GM12878 (cell line): Measurements from ENCODE around the gene GKN1. TPM values are rescaled to one million over a fixed set of nuclear protein-coding genes. Genes with fewer than 3 reads are reported as not detected.

Experiments used
- ATAC-seq: fragments of 200-7000 bp; cut with Tn5 transposase; 3 replicates; pipeline ENCODE4 v1.9.1; 2020; ENCODE audit warnings: mild to moderate bottlenecking, moderate library complexity
- BruUV-seq: library from RNA; stranded (reverse); fragments of 400-500 nt; replicated peaks from 2 replicates; lab custom pipeline; 2021; lab: Mats Ljungman, UMichigan
- CTCF ChIA-PET: fragments of 300-600 bp; sonication (Branson Sonifier 250); formaldehyde crosslinking; extraction: SDS; loops from one replicate; lab custom pipeline; 2021; ENCODE audit warnings: inconsistent platforms; lab: Yijun Ruan, JAX
- POLR2A ChIA-PET: fragments of 350-600 bp; formaldehyde crosslinking; extraction: SDS; loops from one replicate; lab custom pipeline; 2021; ENCODE audit warnings: inconsistent platforms; lab: Charles Lee
- RAD21 ChIA-PET: fragments of 300-600 bp; sonication (Branson Sonifier 250); formaldehyde crosslinking; loops from one replicate; lab custom pipeline; 2023; ENCODE audit warnings: antibody characterized with exemption; ENCODE audit not compliant: unreplicated experiment; lab: Charles Lee
- SMC1A ChIA-PET: fragments of 300-600 bp; sonication (Branson Sonifier 250); formaldehyde crosslinking; loops from one replicate; lab custom pipeline; 2023; ENCODE audit not compliant: unreplicated experiment, uncharacterized antibody; lab: Charles Lee
- DNase-seq: peaks from one replicate; pipeline ENCODE4 v3.0.0-alpha.2; 2011; ENCODE audit warnings: low read depth, low spot score
- FAIRE-seq: peaks from 3 replicates; lab custom pipeline; 2011; peaks lifted over from hg19 to GRCh38; lab: Jason Lieb, UNC
- H2AFZ ChIP-seq: 2 replicates; pipeline ENCODE4 v1.6.0; 2011; ENCODE audit warnings: low read depth, low read length, control low read depth; ENCODE audit not compliant: control insufficient read depth
- H3K27ac ChIP-seq: 2 replicates; pipeline ENCODE4 v1.5.1; 2011; ENCODE audit warnings: control low read depth; ENCODE audit not compliant: control insufficient read depth, insufficient read depth
- H3K27me3 ChIP-seq, 2 experiments: replicated peaks in 1 of 2; 2 replicates each; pipeline versions ENCODE4 v1.6.0 to v1.6.1; 2011; ENCODE audit warnings: low read length in 1 of 2; ENCODE audit not compliant: control insufficient read depth in 2 of 2, insufficient read depth in 2 of 2
- H3K36me3 ChIP-seq, 2 experiments: 2 replicates each; pipeline ENCODE4 v1.5.1; 2011; ENCODE audit warnings: low read length in 1 of 2; ENCODE audit not compliant: control insufficient read depth in 2 of 2, insufficient read depth in 2 of 2
- H3K4me1 ChIP-seq: 2 replicates; pipeline ENCODE4 v1.6.1; 2011; ENCODE audit warnings: mild to moderate bottlenecking, low read length, moderate library complexity, mixed read lengths; ENCODE audit not compliant: control insufficient read depth, insufficient read depth
- H3K4me2 ChIP-seq: 2 replicates; pipeline ENCODE4 v1.6.0; 2011; ENCODE audit warnings: control low read depth; ENCODE audit not compliant: control insufficient read depth, insufficient read depth
- H3K4me3 ChIP-seq: fragments of 200-600 bp; sonication (generic); 2 replicates; pipeline ENCODE4 v1.5.1; 2016
- H3K79me2 ChIP-seq: 2 replicates; pipeline ENCODE4 v1.6.0; 2011; ENCODE audit warnings: low read length; ENCODE audit not compliant: control insufficient read depth, insufficient read depth
- H3K9ac ChIP-seq: 2 replicates; pipeline ENCODE4 v1.8.0; 2011; ENCODE audit warnings: low read length, control low read depth, mixed read lengths; ENCODE audit not compliant: control insufficient read depth, insufficient read depth
- H3K9me3 ChIP-seq: replicated peaks from 3 replicates; pipeline ENCODE4 v1.5.1; 2011; ENCODE audit warnings: mild to moderate bottlenecking, low read length; ENCODE audit not compliant: control insufficient read depth, insufficient read depth
- H4K20me1 ChIP-seq: 2 replicates; pipeline ENCODE4 v1.6.0; 2011; ENCODE audit not compliant: control insufficient read depth, insufficient read depth
- ATF3 ChIP-seq: IDR thresholded peaks from 2 replicates; pipeline ENCODE4 v1.6.1; 2011; ENCODE audit warnings: low read depth, mild to moderate bottlenecking, low read length, moderate library complexity, borderline replicate concordance; ENCODE audit errors: extremely low read depth
- CBX3 ChIP-seq: fragments of 200-600 bp; sonication (generic); IDR thresholded peaks from 2 replicates; pipeline ENCODE4 v1.6.1; 2016; ENCODE audit warnings: low read depth, borderline replicate concordance
- CBX5 ChIP-seq: sonication (generic); IDR thresholded peaks from 2 replicates; pipeline ENCODE4 v1.6.1; 2016; ENCODE audit warnings: low read depth, moderate library complexity, mild to moderate bottlenecking, inconsistent platforms
- EED ChIP-seq: sonication (generic); IDR thresholded peaks from 2 replicates; pipeline ENCODE4 v1.6.1; 2016; ENCODE audit warnings: antibody characterized with exemption, low read depth
- PKNOX1 ChIP-seq: fragments of 450-650 bp; IDR thresholded peaks from 2 replicates; pipeline ENCODE4 v1.6.1; 2016; ENCODE audit warnings: mild to moderate bottlenecking
- PRDM15 ChIP-seq: fragments of 450-650 bp; formaldehyde crosslinking; IDR thresholded peaks from 2 replicates; pipeline ENCODE4 v1.4.0; 2020; ENCODE audit warnings: mild to moderate bottlenecking, moderate library complexity
- TAF1 ChIP-seq: IDR thresholded peaks from 2 replicates; pipeline ENCODE4 v1.6.1; 2011; ENCODE audit warnings: mild to moderate bottlenecking, low read depth, low read length, borderline replicate concordance
- ZBTB40 ChIP-seq: fragments of 450-650 bp; IDR thresholded peaks from 2 replicates; pipeline ENCODE4 v1.6.1; 2016; ENCODE audit warnings: mild to moderate bottlenecking, moderate library complexity, borderline replicate concordance
- ZNF592 ChIP-seq: fragments of 450-650 bp; IDR thresholded peaks from 2 replicates; pipeline ENCODE4 v1.6.1; 2017; ENCODE audit warnings: mild to moderate bottlenecking, moderate library complexity
- WGBS: methylation state at CpG from one replicate; pipeline ENCODE4 v1.1.6; 2016; ENCODE audit warnings: low lambda C conversion rate; ENCODE audit not compliant: insufficient replicate concordance, insufficient coverage; ENCODE audit errors: missing lambda C conversion rate; 5-methylcytosine and 5-hydroxymethylcytosine counted together
- in situ Hi-C: fragments of 300-500 bp; cut with MboI; formaldehyde crosslinking; loops from 9 replicates; pipeline ENCODE4 v1.14.3; 2018; ENCODE audit warnings: mixed read lengths
- intact Hi-C: fragments of 100-400 bp; cut with micrococcal nuclease; formaldehyde crosslinking; loops from one replicate; pipeline ENCODE4 v1.14.2; 2022; ENCODE audit not compliant: unreplicated experiment
- polyA plus RNA-seq, 11 experiments: library from polyadenylated mRNA; depleted of rRNA in 4 of 11; unstranded in 6 of 11; stranded (reverse) in 5 of 11; fragments of >200 nt; fragmentation: Nextera tagmentation in 4 of 11; fragmentation: Illumina TruSeq in 1 of 11; extraction: Ambion mirVana in 4 of 11; extraction: Trizol in 1 of 11; gene quantifications; 1 replicate in 1 of 11; 2 replicates in 10 of 11; pipeline versions ENCODE4 v1.2.1 to v1.2.3, GENCODE V29; 2011 to 2016; ENCODE audit warnings: inconsistent platforms in 2 of 11, missing spikeins in 2 of 11, low read depth in 1 of 11
- total RNA-seq, 4 experiments: library from RNA; depleted of rRNA in 3 of 4; stranded (reverse); fragments of >200 nt in 3 of 4; fragmentation: Illumina TruSeq in 1 of 4; extraction: Trizol in 1 of 4; gene quantifications; 2 replicates each; pipeline versions ENCODE4 v1.2.1 to v1.2.3, GENCODE V29; 2013 to 2021

GKN1 gene
- total and polyA plus RNA-seq, 10 of the 15 experiments (the other 5 are each of a cell fraction or from before 2014, with no cell fraction given): not detected

- RAD21 ChIA-PET: no interaction called here
- WGBS: 33% methylated on average over 3 of the region's 3 CpGs
- POLR2A ChIA-PET: no interaction called here
- Histone ChIP-seq H3K4me2 (no peak overlapping the region), H3K9me3 (no peaks in the 10 kb centered on the region), H3K4me1 (no peaks in the 10 kb centered on the region), H3K36me3 (no peaks in the 10 kb centered on the region), H2AFZ (no peak overlapping the region), H3K79me2 (no peaks in the 10 kb centered on the region), H3K27me3 (no peaks in the 10 kb centered on the region; a peak in 2 of 4 replicates), H3K27ac (no peak overlapping the region), H3K9ac (no peak overlapping the region), H4K20me1 (no peaks in the 10 kb centered on the region), H3K4me3 (no peak overlapping the region)
- SMC1A ChIA-PET: no interaction called here
- in situ Hi-C loops: no loop called here
- DNase-seq: no peak
- no peak for ATAC-seq
- CTCF ChIA-PET: interaction anchor here (1.6 to 2.4 kb wide), 3 partner anchors 9 to 182 kb away, joined by 3 to 16 read pairs (median 5); no protein-coding TSS in a partner anchor
- BruUV-seq: no TSS peak
- no peak for FAIRE-seq
- intact Hi-C loops: no loop called here
- no peak for TF ChIP-seq ZNF592
- TF ChIP-seq CBX3: no peak
- no peak for TF ChIP-seq PRDM15 (CRISPR knock-in tag)
- TF ChIP-seq PKNOX1: no peak
- TF ChIP-seq ATF3: no peak
- no peak for TF ChIP-seq ZBTB40
- TF ChIP-seq EED: no peak
- no peak for TF ChIP-seq TAF1
- TF ChIP-seq CBX5: no peak
Observed at GRCh38 chr2:68934021-68934420, 40.4 kb upstream of the GKN1 start.
